Glutamatergic neuron (in vitro differentiated cells): ENCODE data around the gene PEX3. TPM values are rescaled to one million over a fixed set of nuclear protein-coding genes. Genes with fewer than 3 reads are reported as not detected.
"Not testable (repeated sequence)": the region's sequence is repeated elsewhere in the genome, so short reads cannot be mapped to it uniquely, and the experiment has no call there.

ENCODE experiments used
- DNase-seq: peaks from one replicate; pipeline ENCODE4 v3.0.0; 2022
- H3K27ac Mint-ChIP-seq: one replicate; pipeline ENCODE4 v1.8.0; 2020; ENCODE audit warnings: mild to moderate bottlenecking, mixed read lengths, inconsistent platforms; ENCODE audit not compliant: unreplicated experiment
- H3K27me3 Mint-ChIP-seq: one replicate; pipeline ENCODE4 v1.8.0; 2020; ENCODE audit warnings: mild to moderate bottlenecking, moderate library complexity, mixed read lengths, inconsistent platforms; ENCODE audit not compliant: unreplicated experiment
- H3K36me3 Mint-ChIP-seq: one replicate; pipeline ENCODE4 v1.8.0; 2020; ENCODE audit warnings: mild to moderate bottlenecking, mixed read lengths, inconsistent platforms; ENCODE audit not compliant: unreplicated experiment
- H3K4me1 Mint-ChIP-seq: one replicate; pipeline ENCODE4 v1.8.0; 2020; ENCODE audit warnings: mild to moderate bottlenecking, low read depth, mixed read lengths, inconsistent platforms; ENCODE audit not compliant: unreplicated experiment
- H3K4me3 Mint-ChIP-seq: one replicate; pipeline ENCODE4 v1.8.0; 2020; ENCODE audit warnings: mild to moderate bottlenecking, mixed read lengths, inconsistent platforms; ENCODE audit not compliant: unreplicated experiment
- H3K9me3 Mint-ChIP-seq: one replicate; pipeline ENCODE4 v1.8.0; 2020; ENCODE audit warnings: mild to moderate bottlenecking, moderate library complexity, mixed read lengths, inconsistent platforms; ENCODE audit not compliant: unreplicated experiment
- CTCF ChIP-seq: fragments of 200-600 bp; sonication (generic); IDR thresholded peaks from one replicate; pipeline ENCODE4 v1.5.0; 2021; ENCODE audit not compliant: partially characterized antibody, unreplicated experiment
- total RNA-seq: library from RNA; stranded (reverse); fragmentation: NEBNext Ultra II Directional; extraction: Animal tissue kit (Norgen Biotek cat#: 25700); gene quantifications from one replicate; pipeline ENCODE4 v1.2.1, GENCODE V29; 2021; ENCODE audit not compliant: unreplicated experiment

PEX3 gene
- total RNA-seq, 1 donor from 2014 or later = 12.0 TPM

DNA sequence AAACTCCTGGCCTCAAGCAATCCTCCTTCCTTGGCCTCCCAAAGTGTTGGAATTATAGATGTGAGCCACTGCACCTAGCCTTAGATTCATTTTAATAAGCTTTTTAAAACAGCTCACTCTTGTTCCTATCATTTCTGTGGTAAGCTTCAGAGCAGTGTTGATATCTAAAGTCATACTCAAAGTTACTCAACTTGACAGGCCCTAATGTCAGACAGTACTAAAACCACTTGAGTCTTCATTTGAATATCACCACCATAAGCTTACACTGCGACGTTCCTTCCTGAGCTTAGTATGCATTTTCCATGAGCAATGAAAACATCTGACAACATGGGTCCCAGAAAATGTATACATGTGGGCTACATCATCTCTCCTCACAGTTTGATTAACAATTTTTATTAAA, 54.9 kb downstream of the PEX3 start:
- no peaks in the 10 kb centered on the region for H3K36me3 Mint-ChIP-seq
- no peaks in the 10 kb centered on the region for H3K4me1 Mint-ChIP-seq
- no peak overlapping the region for H3K27ac Mint-ChIP-seq
- DNase-seq = no peak
- no peaks in the 10 kb centered on the region for H3K27me3 Mint-ChIP-seq
- no peaks in the 10 kb centered on the region for H3K9me3 Mint-ChIP-seq
- TF ChIP-seq CTCF = no peak
- no peak overlapping the region for H3K4me3 Mint-ChIP-seq

GRCh38 chr6:143506199-143506598, 55.6 kb downstream of the PEX3 start:
- Mint-ChIP-seq H3K27me3 (no peaks in the 10 kb centered on the region), H3K27ac (no peak overlapping the region), H3K36me3 (no peaks in the 10 kb centered on the region), H3K9me3 (peaks cover 4% of the 10 kb centered on the region), H3K4me1 (no peaks in the 10 kb centered on the region), H3K4me3 (no peak overlapping the region)
- DNase-seq = no peak
- TF ChIP-seq CTCF = no peak

- TF ChIP-seq CTCF = no peak
- Mint-ChIP-seq H3K4me1 (no peaks in the 10 kb centered on the region), H3K36me3 (no peaks in the 10 kb centered on the region), H3K27ac (no peak overlapping the region), H3K9me3 (peaks cover 5% of the 10 kb centered on the region), H3K27me3 (no peaks in the 10 kb centered on the region), H3K4me3 (no peak overlapping the region)
- DNase-seq = no peak
Observed at GRCh38 chr6:143506620-143507019, 56.0 kb downstream of the PEX3 start.

- no peak overlapping the region for H3K27ac Mint-ChIP-seq
- TF ChIP-seq CTCF = no peak
- H3K9me3 Mint-ChIP-seq = peaks cover 5% of the 10 kb centered on the region
- no peaks in the 10 kb centered on the region for H3K27me3 Mint-ChIP-seq
- no peak overlapping the region for H3K4me3 Mint-ChIP-seq
- no peaks in the 10 kb centered on the region for H3K4me1 Mint-ChIP-seq
- no peak for DNase-seq
- no peaks in the 10 kb centered on the region for H3K36me3 Mint-ChIP-seq
Observed at GRCh38 chr6:143507358-143508145, 56.9 kb downstream of the PEX3 start.

GRCh38 chr6:143510326-143510725, 59.7 kb downstream of the PEX3 start:
- peak overlapping the region; percentile 74 for H3K4me3 Mint-ChIP-seq
- DNase-seq, H3K4me1 Mint-ChIP-seq, H3K27me3 Mint-ChIP-seq, H3K36me3 Mint-ChIP-seq, H3K9me3 Mint-ChIP-seq, H3K27ac Mint-ChIP-seq: not testable (repeated sequence)
